GM19372 (cell line): ENCODE results near the gene IPO4.
A peak's percentile ranks its signal among the peaks of the same experiment; 100 is the strongest.
"Not testable (repeated sequence)": the region's sequence is repeated elsewhere in the genome, so short reads cannot be mapped to it uniquely, and the experiment has no call there.

Source experiments
- ATAC-seq: cut with Tn5 transposase; IDR thresholded peaks from one replicate; pipeline ENCODE4 v1.9.1; 2021; ENCODE audit warnings: mild to moderate bottlenecking, low read depth, moderate library complexity; ENCODE audit not compliant: unreplicated experiment

The IPO4 gene

DNA sequence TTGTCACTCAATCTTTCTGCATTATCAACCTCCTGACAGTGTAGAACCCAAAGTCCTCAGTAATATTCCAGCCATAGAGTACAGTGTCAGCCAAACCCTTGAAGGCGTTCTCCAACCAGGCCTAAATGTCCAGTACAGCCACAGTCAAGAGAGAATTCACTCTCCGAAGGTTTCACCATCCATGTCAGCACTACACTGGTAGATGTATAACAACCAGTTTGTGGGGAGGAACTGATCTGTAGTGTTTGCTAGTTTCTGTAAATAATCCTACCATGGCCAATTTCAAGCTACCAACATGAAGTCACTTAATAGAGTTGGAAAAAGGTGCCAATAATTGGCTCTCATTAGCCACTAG, 27.7 kb upstream of the IPO4 start:
- ATAC-seq = no peak

DNA sequence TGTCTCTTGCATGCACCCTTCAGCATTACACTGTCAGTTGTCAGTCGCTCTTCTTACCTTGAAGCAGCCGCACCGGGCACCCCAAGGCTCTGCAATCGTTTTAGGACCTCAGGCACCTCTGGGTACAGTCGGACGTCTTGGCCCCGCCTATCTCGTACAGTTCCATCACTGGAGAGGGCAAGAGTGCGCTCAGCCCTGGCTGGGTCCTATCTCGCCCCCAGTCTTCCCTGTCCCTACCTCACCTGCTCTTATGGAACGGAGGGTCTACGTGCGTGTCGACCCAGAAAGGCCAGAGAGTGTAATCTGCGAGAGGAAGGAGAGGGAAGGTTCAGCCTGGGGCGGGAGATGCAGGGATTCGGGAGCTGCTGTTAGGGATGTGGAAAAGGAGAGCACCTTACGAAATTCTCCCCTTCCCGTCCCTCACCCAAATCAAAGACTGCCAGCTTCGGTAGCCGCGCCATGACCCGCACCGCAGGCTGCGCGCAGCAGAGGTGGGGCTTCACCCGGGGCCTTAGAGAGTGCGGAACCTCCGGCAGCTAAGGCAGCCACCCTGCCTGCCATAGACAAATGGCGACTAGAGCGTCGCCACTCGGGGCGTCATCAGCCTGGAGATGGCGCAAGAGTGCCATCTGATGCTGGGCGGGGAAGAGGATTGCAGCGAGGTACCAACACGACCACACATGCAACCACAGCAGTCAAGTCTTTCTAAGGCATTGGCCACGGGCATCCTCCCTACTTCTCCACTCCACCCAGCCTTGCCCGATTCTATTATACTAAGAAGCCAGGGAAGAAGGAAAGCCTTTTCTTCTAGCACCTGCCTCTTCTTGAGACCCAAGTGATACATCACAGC, 27.1 kb upstream of the IPO4 start, which contains the start of gene MDP1:
Gene MDP1 (minus strand): TSS at position 572 of the 850 bp plus-strand sequence. CDS start 111 bp downstream, at position 461.
- peak; percentile 51 for ATAC-seq

DNA sequence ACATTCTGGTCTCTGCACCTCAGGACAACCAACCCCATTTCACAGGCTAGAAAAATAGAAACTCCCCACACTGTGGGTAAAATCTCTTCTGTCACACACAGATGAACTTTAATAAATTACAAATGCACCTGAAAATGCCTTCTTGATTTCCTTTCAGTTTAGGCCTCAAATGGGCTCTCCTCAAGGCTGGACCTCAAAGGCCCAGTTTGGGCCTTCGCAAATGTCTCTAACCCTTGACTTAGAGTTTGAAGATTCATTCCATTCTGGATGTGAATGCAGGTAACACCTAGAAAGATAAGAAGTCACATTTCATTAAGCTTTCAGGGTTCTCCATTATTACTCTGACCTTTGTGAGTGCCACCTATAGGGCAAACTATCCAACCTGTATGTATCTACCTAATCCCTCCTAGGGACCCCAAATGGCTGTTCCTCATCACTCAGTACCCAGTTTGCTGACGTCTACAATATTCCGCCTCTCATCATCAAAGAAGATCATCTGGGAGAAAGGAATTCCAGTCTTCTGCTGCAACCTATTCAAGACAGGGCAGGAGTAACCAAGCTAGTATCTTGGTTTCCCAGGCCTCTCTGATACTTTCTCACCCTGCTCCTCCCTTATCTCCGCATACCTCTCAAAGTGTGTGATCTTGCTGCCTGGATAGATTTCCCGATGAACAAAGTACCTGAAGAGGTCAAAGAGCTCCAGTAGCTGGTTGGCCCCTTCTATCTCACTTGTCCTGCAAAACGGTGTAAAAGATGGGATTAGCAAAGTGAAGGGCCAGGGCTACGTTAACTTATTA, 25.4 kb upstream of the IPO4 start:
- ATAC-seq = no peak

DNA sequence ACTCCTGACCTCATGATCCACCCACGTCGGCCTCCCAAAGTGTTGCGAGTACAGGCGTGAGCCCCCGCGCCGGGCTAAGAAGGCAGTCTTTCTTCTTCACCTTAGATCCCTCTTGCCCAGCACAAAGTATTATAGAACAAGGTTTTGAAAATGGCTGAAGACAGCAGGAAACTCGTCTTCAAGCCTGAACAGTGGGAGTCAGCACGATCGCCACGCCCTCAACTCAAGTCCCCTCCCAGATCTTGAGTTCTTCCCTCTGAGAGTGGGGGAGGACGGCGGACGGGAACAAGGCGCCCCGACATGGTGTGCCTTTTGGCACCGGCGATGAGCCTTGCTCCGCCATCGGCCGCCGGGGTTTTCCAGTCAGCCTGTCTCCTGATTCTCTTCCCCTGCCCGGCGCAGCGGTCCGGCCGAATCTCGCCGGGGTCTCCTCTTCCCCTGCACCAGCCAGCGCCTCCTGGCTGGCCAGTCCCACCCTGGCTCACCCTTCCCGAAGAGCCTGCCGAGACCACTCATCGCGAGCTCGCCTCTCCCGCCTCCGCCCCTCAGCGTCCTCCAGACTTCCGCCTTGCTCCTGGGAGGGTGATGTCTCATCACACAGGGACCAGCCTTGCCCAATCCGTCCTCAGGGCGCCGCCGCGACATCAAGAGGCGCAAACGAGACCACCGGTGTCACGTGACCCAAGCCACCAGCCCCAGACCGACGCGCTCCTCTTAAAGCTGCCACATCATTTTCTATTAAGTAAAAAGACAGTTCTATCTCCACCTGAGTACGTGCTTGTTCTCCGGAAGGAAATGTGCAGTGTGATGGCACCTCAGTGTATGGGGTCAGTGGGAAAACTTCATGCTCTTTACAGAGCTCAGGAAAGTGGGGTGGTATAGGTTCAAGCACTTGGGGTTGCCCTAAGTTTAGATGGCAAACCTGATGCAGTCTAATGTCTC, 24.6 kb upstream of the IPO4 start, which contains the start of gene CHMP4A:
Gene CHMP4A (minus strand): TSS at position 565 of the 942 bp plus-strand sequence. CDS start 49 bp downstream, at position 516.
- peak; percentile 68 for ATAC-seq

DNA sequence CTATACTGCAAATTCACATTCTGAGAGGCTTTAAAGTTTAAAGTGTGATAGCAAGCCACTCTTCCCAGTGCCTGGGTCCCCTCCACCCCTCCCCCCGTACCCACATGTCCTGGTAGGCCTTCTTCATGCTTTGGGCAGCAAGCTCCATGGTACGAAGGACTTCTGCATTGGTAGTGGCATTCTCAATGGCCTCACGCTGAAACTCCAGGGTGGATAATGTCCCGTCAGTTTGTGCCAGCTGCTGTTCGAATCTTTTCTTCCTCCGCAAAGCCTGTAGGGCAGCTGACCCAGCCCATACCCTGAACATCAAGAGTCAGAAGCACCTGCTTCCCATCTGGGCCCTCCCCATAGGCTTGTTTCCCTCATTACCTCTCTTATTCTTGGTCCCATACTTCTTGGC, 22.7 kb upstream of the IPO4 start:
- no peak for ATAC-seq

DNA sequence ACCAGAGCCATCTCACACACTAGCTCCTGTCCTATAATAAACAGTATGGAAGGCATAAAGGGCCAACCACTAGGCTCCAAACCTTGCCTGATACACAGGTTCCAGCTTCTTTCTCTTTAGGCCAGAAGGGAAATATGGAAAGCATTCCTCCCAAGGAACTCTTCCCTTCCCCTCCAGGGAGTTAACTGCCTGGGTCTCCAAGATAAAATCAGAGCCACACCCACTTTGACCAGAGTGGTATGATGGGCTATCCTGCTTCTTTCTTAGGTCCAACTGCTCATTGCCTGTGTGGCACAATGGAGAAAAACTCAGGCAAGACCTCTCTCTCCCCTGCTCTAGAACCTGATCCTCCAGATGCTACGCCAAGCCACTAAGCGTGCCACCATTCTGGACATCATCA, 19.0 kb upstream of the IPO4 start:
- ATAC-seq = no peak

DNA sequence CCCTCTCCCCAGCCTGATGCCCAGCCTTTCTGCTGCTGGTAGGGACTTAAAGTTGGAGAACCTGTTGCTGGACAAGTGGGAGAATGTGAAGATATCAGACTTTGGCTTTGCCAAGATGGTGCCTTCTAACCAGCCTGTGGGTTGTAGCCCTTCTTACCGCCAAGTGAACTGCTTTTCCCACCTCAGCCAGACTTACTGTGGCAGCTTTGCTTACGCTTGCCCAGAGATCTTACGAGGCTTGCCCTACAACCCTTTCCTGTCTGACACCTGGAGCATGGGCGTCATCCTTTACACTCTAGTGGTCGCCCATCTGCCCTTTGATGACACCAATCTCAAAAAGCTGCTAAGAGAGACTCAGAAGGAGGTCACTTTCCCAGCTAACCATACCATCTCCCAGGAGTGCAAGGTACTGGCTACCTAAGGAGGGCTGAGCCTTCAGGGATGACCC, 18.5 kb upstream of the IPO4 start:
- ATAC-seq = no peak

DNA sequence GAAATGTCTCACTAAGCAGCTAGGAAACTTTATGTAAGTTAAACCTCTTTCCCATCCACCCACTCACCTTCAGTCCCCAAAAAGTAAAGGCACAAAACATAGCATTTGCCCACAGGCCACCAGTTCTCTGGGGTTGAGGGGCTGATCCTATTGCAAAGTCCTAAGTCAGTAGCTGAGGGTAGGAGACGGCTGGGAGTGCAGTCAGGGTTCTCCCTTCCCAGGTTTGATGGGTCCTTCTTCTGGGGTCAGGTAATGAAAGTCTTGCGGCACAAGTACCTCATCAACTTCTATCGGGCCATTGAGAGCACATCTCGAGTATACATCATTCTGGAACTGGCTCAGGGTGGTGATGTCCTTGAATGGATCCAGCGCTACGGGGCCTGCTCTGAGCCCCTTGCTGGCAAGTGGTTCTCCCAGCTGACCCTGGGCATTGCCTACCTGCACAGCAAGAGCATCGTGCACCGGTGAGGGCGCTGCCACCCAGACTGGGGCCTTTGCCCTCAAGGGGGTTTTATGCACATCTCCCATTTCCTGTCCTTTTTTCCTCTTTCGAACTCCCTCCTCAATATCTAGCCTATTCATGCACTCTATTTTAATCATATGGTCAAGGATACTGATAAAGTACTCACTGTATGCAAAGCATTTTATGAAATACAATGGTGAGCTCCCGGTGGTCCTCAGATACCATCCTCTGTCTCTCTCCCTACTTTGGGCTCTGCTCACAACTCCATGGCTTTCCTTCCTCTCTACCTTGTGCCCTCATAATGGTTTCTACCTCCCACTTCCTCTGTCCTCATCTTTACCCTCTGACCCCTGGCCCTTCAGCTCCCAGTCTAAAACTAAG, 17.9 kb upstream of the IPO4 start:
- no peak for ATAC-seq

DNA sequence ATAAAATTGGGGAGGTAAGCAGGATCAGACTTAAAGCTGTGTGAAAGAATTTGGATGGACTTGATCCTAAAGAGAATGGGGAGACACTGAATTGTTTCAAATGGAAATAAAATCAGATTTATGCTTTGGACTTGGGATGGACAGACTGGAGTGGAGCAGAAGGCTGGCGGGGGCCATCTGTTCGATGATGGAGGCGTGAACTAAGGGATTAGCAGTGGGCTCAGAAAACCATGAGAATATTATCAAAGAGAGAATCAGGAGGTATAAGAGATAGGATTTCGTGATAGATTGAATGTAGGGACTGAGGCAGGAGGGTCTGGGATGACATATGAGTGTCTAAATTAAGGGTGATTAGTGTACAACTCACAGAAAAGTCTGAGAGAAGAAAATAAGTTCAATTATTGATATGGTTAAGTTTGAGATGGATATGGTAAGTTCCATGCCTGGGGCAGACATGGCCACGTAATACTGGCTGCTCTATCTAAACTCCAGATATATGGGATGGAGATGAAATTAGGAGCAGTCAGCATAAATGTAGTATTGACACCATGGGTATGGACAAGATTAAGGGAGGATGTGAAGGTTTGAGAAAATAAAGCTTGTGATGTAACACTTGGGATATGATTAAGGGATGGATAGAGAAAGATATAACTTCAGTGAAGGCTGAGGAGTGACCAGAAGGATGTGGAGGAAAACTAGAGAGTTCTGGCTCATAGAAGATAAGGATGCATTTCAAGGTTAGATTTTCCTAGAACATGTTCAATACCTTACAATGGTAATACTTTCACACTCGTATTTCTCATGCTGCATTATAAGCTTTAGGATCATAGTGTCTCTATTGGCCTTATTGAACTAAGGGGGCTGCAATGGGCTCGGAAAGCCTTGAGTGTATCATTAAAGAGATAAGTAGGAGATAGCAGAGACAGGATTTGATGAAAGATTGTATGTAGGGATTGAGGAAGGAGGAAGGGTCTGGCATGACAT, 15.8 kb upstream of the IPO4 start:
- ATAC-seq = no peak

DNA sequence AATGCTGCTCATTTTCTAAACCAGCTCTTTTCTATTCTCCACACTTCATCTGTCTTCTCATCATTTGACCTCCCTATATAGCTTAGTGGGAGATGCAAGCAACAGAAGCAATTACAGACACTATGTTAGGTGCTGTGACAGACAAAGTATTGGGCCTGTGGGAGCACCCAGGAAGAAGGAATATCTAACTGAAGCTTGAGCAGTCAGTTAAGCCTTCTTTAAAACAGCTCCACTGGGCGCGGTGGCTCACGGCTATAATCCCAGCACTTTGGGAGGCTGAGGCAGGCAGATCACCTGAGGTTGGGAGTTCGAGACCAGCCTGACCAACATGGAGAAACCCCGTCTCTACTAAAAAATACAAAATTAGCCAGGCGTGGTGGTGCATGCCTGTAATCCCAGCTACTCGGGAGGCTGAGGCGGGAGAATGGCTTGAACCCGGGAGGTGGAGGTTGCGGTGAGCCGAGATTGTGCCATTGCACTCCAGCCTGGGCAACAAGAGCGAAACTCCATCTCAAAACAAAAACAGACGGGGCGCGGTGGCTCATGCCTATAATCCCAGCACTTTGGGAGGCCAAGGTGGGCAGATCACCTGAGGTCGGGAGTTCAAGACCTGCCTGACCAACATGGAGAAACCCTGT, 14.8 kb upstream of the IPO4 start:
- not testable (repeated sequence) for ATAC-seq

DNA sequence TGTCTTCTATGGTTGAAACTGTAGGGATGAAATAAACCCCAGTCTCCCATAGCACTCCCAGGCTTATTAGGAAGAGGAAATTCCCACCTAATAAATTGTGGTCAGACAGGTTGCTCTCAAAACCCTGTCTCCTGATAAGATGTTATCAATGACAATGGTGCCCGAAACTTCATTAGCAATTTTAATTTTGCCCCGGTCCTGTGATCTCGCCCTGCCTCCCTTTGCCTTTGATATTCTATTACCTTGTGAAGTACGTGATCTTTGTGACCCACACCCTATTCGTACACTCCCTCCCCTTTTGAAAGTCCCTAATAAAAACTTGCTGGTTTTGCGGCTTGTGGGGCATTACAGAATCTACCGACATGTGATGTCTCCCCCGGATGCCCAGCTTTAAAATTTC, 13.9 kb upstream of the IPO4 start:
- not testable (repeated sequence) for ATAC-seq

DNA sequence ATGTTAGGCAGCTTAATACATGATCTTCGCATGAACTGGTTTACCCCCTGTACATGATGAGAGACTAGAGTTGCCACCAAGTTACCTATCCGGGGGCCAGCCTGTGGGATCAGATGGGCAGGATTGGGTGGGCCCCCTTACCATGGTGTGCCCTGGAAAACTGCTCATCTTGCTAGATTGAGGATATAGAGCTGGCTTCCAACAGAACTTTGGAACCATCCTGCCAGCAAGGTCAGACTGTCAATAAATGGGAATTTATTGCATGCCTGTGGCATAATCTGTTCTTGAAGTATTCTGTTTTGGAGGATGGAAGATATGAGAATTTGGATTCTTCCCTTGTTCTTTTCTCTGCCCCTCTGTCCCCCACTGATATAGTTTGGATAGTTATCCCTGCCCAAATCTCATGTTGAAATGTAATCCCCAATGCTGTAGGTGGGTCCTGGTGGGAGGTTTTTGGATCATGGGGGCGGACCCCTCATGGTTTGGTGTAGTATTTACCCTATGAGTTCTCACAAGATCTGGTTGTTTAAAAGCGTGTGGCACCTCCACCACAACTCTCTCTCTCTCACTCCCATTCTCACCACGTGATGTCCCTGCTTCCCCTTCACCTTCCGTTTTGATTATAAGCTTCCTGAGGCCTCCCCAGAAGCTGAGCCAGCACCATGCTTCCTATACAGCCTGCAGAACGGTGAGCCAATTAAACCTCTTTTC, 10.4 kb upstream of the IPO4 start:
- no peak for ATAC-seq

DNA sequence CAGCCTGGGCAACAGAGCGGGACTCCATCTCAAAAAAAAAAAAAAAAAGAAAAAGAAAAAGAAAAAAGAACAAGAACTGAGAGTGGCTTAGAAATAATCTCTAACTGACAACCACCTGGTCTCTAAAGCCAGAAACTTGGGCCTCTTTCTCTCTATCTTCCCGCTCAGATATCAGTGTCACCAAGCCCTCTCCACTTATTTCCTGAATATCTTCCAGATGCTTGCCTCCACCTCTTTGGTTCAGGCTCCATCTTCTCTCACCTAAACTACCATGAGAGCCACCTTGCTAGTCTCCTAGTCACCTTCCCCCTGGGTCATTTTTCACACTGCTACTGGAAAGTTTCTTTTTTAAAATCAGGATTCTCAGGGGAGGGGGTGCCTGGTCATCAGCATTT, 8.4 kb upstream of the IPO4 start:
- no peak for ATAC-seq

DNA sequence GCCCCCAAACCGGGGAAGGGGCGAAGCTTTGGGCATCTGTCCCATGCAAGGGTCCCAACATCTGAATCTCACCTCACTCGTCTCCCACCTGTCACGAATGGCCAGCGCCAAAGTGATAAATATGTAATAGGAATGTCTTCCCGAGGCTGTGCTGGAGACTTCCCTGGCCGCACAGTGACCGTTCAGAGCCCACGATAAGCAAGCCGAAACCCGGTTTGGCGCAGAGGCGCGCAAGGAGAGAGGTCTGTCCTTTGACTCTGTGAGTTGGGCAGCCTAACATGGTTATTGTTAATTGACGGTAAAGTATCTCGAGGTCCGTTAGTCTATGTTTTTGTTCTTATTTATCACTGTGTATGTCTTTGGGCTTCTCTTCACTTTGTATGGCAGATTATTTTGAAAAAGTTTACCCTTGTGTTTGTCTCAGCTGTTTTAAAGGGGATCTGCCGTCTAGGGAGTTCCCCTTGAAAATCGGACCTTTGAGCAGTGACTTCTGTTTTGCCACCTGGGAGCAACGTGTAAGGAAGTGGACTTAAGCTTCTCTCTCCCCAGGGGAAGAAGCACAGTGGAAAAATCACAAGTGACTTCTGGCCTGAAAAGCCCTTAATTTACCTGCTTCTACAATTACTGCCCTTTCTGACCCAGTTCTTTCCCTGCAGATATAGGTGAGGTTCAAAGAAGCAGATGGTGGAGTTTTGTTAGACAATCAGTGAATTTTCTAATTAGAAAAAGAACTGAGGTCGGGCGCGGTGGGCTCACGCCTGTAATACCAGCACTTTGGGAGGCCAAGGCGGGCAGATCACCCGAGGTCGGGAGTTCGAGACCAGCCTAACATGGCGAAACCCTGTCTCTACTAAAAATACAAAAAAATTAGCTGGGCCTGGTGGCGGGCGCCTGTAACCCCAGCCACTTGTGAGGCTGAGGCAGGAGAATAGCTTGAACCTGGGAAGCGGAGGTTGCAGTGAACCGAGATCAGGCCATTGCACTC, 7.7 kb upstream of the IPO4 start:
- no peak for ATAC-seq

DNA sequence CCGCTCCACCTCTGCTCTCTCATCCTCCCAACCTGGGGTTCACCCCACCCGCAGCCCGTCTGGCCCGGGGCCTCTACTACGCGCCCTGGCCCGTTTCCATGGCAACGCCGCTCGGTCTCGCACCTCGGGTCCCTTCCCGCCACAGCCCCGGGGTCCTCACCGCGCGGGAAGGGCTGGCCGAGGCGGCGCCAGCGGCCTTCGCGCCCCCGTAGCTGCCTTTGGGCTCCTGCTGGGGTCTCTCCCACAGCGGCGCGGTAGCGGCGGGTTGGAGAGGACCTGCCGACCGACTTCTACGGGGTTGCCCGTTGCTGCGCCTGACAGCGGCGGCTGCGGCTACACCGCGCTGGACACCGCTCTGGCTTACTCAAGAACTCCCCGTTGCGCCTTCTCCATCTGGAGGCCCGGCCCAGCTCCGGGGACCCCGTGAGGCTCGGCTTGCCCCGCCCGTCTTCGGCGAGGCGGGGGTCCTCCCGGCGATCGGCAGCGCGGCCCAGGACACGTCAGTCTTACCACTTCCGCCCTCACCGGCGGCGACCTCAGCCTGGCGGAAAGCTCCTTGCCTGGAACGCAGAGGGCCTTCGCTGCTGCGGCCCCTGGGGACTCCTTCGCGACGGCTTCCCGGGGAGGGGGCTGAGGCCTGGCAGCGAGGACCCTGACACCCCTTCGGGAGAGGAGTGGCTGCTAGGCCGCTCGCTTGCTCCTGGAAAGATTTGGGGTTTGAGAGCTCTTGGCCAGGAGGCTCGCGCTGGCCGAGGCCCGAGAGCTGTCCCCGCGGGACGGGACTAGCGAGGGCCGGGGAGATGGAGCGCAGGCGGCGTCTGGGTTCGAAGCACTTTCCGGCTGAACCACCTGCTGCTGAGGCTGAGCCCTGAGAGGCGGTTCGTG, 6.8 kb upstream of the IPO4 start, which contains the start of gene TM9SF1:
Gene TM9SF1 (minus strand): TSS at position 256 of the 885 bp plus-strand sequence. CDS start 422 bp downstream, outside the sequence.
- ATAC-seq = peak; percentile 88
